TTC549 (cell line): ENCODE results near the gene U2SURP.
A peak's percentile ranks its signal among the peaks of the same experiment; 100 is the strongest.

Experiments
- FAIRE-seq: peaks from 2 replicates; lab custom pipeline; 2012; peaks lifted over from hg19 to GRCh38; lab: Jason Lieb, UNC

U2SURP gene

DNA sequence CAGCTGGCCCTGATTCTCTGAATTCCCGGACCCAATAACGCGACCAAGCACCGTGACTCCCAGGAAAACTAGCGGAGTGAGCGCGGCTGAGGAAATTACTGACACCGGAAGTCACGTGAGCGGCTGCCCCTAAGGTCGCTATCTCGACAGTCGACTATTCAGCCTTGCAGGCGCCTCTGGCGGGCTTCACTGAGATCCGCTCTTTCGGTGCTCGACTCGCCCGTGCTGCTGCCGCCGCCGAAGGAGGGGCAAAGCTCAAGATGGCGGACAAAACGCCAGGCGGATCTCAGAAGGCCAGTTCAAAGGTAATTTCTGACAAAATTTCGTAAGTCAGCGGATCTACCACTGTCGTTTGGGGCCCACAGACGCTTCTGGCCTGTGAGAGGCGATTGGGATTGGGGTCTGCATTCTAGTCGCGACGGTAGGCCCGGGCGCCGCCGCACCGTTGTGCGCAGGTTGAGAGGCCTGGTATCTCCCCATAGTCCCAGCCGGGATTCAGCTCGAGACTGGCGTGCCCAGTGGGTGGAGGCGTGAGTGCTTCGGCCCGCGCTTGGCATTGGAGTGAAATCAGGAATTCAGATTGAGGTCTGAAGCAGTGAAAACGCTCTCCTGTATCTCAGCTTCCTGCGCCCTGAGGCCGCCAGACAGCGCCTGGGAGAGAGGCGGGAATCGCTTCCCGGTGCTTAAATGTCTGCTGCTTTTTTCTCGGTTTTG lies at the start of gene U2SURP:
U2SURP (plus strand) TSS at position 202 of the 714 bp plus-strand sequence; CDS start at position 261, 59 bp downstream.
- FAIRE-seq = peak; percentile 88

DNA sequence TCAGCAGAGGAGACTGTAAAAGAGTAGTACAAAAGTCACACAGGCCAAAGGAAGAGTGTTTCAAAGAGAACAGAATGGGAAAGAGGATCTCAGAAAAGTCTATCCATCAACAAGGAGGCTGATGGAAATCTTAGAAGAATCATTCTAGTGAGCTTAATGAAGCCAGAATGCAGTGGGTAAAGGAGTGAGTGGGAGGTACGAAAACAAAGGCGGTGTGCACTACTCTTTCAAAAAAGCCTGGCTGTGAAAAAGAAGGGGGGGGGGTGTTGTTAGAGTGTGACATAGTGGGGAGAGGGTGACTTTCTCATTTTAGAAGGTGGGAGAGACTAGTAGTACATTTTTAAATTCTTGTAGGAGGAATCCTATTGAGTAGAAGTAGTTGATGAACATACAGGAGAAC lies 49.6 kb upstream of the U2SURP start:
- no peak for FAIRE-seq

DNA sequence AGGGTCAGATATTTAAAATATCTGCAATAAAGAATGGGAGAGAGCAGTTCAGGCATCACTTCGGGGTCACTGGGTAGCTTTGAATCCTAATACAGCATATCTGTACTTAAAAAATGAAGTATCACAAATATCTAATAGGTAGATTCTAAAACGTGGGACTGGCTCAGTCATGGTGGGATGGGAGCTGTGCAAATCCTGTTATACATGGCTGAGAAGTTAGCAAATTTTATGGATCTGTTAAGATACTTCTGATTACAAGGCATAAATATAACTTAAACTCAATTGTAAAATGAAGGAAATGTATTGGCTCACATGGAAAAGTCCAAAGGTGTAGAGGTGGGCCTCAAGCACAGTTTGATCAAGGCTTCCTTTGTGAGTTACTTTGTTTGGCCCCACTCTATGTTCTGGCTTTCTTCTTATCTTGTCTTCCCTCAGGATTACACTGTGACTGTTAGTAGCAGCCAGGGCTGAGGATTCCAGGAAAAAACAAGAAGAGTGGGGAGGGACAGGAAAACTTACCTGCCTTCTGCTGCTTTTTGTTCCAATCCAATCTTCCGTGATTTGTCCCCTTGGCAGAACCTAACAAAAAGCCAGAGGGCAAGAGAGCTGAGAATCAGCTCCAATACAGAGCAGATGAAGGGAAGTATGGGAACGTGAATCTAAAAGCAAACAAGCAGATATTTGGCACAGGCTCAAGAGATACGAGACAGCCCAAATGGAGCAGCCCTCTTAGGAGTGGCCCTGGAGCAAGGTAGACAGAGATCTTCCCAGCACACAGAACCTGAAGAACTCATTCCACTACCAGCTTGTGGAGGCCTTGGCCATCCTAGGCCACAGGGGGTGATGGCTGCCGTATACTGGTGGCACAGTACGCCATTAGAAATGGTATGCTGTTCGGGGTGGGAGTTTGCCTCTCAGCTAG lies 48.8 kb upstream of the U2SURP start:
- no peak for FAIRE-seq

DNA sequence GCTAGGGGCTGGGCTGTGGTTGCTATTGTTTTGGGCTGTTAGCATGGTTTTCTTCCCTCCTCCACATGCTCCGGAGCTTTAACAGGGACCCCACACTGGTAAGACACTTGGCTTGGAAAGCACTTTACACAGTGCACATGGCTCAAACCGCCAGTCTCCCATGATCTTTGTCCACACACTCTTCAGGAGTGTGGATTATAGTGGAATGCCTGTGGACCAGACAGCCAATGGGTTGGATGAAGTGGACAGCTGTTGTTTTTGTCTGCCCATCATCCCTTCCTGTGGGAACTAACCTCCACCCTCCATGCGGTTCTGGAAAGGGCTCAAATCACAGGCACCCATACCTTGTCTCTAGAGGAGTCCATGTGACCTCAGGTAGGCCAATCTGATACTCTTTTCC lies 47.9 kb upstream of the U2SURP start:
- FAIRE-seq = no peak

DNA sequence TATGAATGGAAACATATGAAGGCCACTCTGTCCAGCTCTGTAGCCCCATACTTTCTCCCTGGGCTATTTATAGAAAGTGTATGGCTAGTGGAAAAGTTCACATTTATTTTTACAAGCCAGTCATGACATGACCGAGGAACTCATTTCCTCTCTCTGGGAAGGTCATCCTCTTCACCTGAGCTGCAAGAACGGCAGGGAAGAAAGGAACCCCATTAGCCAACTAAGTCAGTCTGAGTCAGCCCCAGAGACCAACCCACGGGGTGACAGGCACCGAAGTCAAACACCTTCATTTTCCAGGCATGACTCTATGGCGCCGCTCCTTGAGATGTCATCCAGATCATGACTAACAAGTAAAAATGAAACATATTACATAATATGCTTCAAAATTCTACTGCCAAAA lies 42.7 kb upstream of the U2SURP start:
- no peak for FAIRE-seq

DNA sequence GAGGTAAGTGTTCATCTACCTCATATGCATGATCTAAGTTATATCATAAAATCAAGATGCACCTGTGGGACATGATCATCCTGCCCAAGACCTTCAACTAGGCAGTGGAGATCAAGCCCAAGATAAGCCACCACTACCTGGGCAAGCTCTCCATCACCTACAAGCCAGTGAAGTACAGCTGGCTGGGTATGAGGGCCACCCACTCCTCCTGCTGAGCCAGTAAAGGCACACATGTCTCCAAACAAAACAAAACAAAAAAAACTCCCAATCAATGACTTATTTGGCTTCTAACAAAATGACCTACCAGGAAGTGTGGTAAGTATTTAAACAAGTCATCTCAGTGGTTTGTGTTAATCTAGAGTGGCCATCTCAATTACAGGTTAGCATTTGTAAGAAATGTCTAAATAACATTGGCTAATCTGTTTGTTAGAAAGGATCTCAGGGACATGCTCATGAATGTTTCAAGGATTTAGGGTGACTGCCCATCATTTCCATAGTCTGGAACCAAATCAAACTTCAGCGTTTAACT lies 41.0 kb upstream of the U2SURP start:
- no peak for FAIRE-seq

DNA sequence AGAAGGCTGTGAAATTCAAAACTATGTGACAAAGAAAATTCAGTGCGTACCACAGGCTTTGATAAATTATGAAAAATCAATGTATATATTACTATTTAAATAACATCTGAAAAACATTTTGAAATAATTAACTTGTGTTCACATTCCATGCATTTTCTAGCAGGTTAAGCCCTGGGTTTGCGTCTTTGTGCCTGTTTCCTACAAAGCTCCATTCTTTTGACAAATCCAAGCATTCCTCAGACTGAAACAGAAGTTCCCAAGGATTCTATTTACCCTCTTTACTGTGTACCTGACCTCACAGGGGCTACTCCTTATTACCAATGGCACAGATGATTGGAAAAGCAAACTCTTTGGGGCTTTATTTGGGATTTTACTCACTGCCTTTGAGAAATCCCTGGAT lies 39.8 kb upstream of the U2SURP start:
- FAIRE-seq = no peak

DNA sequence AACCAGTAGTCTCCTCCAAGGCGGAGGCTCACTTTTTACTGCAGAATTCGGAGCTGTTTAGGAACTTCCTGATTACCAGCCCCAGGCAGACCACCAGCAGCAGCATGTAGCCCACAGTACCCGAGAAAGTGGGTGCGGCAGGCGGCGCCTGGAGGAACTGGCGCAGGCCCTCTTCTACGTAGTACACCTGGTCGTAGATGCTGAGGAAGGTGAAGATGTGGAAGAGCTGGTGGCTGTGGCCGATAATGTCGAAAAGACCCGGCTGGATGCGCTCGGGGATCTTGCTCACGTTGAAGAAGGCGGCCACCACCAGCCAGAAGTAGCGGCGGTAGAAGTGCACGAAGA lies 39.2 kb upstream of the U2SURP start:
- FAIRE-seq = no peak

DNA sequence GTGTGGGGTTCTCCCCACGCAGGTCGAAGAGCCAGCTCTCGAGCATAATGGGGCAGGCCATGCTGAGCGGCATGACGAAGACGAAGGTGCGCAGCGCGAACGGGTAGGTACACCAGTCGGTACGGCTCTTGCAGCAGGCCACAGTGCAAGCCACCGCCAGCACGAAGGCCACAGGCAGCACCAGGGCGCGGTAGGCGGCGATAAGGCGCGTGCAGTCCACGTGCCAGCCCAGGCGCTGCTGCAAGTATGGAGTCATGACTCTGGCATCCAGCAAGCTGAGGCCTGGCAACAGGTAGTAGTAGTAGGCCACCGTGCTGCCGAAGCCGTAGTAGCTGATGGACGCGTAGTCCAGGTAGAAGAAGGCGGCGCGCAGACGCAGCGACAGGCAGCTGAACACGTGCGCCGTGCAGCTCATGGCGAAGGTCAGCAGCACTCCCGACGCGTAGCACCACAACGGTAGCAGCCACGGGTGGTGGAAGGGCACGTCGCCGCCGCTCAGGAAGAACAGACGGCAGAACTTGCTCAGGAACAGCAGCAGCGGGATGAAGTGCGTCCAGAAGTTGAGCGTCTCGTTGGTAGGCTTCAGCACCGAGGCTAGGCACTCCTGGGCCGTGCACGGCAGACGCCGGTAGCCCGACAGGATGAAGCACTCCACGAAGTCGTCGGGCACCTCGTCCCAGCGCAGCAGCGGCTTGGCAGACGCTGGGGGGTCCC lies 38.7 kb upstream of the U2SURP start:
- FAIRE-seq = no peak

DNA sequence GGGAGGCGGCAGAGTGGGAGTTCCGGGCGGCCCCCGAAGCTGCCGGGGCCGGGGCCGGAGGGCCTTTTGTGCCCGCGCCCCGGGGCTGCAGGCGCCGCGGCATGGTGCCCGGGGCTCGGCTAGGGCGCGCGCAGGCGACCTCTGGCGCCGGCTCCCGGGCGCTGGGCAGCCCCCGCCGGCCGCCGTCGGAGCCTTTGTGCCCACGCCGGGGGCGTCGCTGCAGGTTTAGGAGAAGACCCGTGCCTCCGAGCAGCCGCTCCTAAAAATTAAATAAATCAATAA lies 38.2 kb upstream of the U2SURP start:
- FAIRE-seq = no peak

DNA sequence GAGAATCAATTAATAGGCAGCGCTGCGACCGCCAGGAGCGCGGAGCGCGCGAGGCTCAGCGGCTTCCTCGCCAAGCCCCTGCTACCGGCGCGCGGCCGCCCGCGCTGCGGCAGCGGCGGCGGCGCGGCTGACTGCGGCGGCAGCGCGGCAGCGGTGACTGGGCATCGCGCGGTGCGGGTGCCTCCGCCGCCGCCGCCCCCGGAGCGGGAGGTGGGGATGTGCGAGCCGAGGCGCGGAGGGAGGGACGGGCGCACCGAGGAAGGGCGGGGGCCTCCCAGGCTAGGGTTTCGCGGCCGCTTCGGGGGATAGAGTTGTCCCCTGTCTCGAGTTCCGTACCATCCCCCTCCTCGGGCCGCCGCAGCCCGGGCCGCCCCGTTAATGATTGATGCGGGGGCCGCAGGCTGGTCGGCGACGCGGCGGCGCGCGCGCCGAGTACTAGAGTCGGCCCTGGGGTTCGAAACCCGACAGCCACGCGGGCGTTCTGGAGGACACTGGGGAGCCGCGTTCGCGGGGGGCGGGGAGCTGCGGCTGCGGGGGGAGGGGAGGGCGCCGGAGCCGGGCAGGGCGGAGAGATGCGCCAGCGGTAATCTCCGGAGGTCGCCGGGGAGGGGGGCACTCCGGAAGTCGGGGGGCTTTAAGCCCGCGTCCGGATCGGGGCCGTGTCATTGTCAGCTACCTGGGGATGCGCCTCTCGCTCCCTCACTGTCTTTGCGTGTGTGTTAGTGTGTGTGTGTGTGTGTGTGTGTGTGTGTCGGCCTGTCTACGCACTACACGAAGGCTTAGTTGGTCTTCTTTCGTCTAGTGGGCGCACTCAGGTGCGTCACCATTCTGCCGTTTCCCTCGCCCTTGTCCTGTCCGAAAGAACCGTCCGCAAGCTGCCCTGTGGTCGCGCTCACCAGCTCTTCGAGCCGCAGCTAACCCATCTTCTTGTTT lies 37.6 kb upstream of the U2SURP start, which contains the start of gene PAQR9:
PAQR9 (minus strand) TSS at position 159 of the 933 bp plus-strand sequence. CDS start 338 bp downstream, outside the sequence.
- FAIRE-seq = no peak

DNA sequence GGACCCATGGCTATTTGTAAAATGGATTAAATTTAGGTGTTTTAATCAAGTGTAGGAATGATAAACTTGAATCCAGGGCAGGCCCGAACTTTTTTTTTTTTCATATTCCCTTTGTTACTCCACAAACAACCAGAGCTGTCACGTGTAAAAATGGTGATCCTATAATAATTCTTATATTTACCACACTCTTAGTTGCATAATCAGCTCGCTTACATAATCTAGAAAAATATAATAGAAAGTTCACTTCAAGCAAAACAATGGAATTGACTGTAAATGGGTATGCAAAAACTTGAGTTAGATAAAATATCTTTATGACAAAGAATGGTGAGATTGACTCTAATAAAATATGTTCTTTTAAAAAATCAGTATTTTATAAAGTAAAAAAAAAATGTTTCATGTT lies 35.8 kb upstream of the U2SURP start:
- no peak for FAIRE-seq

DNA sequence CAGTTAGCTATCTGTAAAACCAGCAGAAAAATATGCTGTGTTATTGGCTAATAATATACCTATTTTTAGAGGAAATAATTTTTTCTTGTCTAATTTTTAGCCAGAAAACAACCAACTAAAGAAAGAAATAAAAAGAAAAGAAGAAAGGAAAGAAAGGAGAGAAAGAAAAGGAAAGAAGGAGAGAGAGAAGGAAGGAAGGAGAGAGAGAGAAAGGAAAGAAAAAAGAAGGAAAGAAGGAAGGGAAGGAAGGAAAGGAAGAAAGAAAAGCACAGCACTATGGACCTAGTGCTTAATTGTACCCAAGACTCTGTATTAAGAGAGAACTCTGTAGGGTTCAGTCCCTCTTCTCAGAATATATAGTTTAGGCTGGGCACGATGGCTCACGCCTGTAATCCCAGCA lies 34.6 kb upstream of the U2SURP start:
- no peak for FAIRE-seq

DNA sequence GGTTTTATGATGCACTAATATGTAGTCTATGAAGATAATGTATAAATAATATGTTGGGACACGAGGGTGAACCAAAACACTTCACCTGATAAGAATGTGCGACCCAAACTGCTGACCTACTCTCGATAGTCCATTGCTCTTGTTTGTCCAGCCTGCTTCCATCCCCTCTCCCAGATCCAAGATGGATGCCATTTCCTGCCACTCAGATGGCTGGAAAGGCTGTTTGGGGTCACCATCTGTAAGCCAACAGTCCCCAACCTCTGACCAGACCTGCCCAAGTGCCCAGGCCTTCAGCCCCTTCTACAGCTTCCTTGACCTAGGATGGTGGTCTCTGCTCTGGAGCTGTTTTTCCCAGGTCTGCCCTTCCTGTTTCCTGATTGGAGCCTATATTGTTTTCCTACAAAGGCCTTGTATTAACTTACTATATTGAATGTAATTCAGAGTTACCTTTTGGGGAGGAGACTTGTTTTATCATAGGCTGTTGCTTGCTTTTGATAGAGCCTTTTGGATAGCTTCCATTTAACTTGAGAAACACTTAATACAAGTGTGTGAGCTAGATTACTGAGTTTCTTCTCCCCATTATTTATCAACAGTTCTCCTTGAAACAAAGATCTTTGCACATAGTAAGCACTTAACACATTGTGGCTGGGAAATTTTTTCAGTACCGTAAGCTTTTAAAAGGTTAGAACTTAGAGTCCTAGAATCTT lies 32.9 kb upstream of the U2SURP start:
- FAIRE-seq = no peak

DNA sequence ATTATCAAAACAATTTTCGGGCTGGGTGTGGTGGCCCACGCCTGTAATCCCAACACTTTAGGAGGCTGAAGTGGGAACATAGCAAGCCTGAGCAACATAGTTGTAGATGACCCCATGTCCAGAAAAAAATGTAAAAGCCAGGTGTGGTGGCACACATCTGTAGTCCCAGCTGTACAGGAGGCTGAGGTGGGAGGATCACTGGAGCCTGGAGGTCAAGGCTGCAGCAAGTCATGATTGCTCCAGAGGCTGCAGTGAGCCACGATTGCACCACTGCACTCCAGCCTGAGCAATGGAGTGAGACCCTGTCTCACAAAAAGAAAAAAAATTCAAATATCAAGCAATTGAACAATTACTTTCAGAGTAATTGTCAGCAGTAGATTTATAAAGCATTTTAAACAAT lies 29.9 kb upstream of the U2SURP start:
- FAIRE-seq = no peak

DNA sequence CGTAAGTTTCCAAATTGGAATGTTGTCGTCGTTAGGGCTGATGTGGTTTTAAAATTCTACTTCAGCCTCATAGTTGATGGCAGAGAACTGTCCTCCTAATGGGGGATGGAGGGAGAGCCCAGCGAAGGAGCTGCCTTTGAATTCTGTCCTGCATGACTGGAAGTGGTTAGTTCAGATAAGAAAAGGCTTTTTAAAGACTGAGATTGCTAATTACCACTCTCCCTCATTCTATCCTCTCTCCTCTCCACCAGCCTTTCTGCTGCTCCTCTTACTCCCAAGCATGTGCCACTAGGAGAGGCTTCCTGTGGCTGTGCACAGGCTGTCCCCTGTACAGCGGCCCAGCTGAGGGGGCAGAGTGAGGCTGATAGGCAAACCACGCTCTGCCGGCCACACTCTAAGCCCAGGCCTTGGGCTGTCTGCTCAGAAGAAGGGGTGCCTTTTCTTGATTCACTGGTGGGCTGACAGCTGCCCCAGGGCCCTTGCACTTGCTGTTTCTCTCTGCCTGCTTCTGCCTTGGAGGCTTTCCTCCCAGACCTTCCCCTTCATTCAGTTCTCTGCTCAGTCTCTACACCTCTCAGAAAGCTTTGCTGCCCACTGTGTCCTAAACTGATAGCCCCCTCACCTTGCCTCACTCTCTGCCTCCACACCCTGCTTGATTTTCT lies 29.1 kb upstream of the U2SURP start:
- FAIRE-seq = no peak

DNA sequence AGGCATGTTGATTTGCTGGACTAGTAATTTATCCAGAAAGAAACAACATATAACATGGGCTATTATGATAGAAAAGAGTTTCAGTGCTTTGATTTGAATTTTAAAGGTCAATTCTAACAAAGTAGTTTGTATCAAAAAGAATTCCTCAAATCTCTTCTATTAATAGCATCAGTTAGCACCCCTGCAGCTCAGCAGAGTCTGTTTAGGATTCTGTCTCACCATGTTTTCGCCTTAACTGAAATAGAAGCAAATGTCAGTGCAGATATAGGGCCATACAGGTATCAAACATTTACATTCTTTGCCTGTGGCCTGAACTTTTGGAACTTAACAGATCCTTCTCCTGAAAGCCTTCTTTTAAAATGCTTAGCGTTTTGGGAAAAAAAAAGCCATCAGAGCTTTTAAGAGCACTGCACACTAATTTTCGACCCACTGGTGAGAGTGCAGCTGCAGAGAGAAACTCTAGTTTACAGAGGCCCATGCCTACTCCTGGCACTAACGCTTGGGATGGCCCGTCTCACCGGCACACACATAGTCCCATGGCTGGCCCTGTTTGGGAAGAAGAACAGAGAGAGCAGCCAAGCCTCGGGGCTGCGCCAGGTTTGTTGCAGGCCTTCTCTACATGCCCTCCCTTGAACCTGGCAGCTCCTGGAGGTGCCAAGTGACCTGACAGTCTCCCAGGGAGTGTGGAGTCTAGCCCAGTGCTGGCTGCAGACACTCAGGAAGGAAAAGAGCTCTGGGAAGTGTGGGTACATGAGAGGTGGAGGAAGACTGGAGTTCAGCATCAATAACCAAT lies 28.0 kb upstream of the U2SURP start:
- FAIRE-seq = no peak

DNA sequence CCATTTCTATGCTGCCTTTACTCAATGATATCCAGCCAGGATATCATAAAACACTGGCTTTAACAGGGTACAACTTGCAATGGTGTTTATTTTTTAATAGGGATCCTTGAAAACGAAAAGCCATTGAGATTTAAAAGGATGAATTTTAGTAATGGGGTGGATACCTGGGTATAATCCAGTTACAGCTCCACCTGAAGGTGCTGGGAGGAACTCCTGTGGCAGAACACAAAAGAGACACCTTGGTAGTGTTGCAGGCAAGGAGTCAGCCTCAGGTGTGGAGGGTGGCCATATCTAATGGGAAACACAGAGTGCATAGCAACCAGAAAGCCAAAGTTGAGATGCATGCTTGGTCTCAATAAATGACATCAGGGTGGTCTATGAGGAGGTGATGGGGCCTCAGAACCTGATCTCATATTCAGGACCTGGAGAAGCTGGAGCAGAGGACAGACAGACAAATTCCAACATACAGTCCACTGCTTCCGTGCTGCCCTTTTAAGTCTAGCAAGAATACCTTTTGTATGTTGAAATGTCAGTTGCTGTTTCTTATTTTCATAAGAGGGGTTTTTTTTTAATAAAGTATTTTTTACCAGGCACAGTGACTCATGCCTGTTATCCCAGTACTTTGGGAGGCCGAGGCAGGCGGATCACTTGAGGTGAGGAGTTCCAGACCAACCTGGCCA lies 25.9 kb upstream of the U2SURP start:
- no peak for FAIRE-seq
